ENCODE measurements around the gene ENPP3.

- no peak for TF ChIP-seq CTCF (IDR thresholded peaks at IDR 0.05; ENCODE audit: insufficient read depth, low read length, poor library complexity, severe bottlenecking)
- no peak for TF ChIP-seq EZH2phosphoT487 (conservative IDR thresholded peaks at IDR 0.05; ENCODE audit: low read length)
These were observed 18.3 kb downstream of the ENPP3 start for GRCh38 chr6:131655387-131655786.
